RKO (cell line): ENCODE measurements around the gene UBAC2.
"Not testable (repeated sequence)": the region's sequence is repeated elsewhere in the genome, so short reads cannot be mapped to it uniquely, and the experiment has no call there.

Experiments used
- DNase-seq: peaks from one replicate; pipeline ENCODE4 v3.0.0-alpha.2; 2016; ENCODE audit warnings: low spot score

The UBAC2 gene

GRCh38 chr13:99185606-99186005 lies 15.0 kb upstream of the UBAC2 start:
- DNase-seq: no peak

GRCh38 chr13:99190147-99190985 lies 10.3 kb upstream of the UBAC2 start:
- no peak for DNase-seq

- no peak for DNase-seq
Measured at GRCh38 chr13:99191336-99191899, 9.2 kb upstream of the UBAC2 start.

GRCh38 chr13:99191900-99192399 lies 8.7 kb upstream of the UBAC2 start:
- no peak for DNase-seq

- DNase-seq: no peak
Measured at GRCh38 chr13:99192480-99192879, 8.2 kb upstream of the UBAC2 start.

GRCh38 chr13:99193152-99193551 lies 7.5 kb upstream of the UBAC2 start:
- DNase-seq: no peak

- DNase-seq: no peak
Measured at GRCh38 chr13:99196466-99197116, 4.1 kb upstream of the UBAC2 start.

- no peak for DNase-seq
Measured at GRCh38 chr13:99197117-99197651, 3.5 kb upstream of the UBAC2 start.

- peak; percentile 13 for DNase-seq
Measured at GRCh38 chr13:99199541-99200431, 868 bp upstream of the UBAC2 start.

- DNase-seq: no peak
Measured at GRCh38 chr13:99203601-99204579, 3.2 kb downstream of the UBAC2 start.

- no peak for DNase-seq
Measured at GRCh38 chr13:99205621-99206220, 5.1 kb downstream of the UBAC2 start.

- DNase-seq: no peak
Measured at GRCh38 chr13:99206226-99206625, 5.6 kb downstream of the UBAC2 start.

GRCh38 chr13:99206873-99207272 lies 6.2 kb downstream of the UBAC2 start:
- DNase-seq: no peak

GRCh38 chr13:99207511-99207910 lies 6.9 kb downstream of the UBAC2 start:
- DNase-seq: no peak

- DNase-seq: no peak
Measured at GRCh38 chr13:99208185-99208584, 7.5 kb downstream of the UBAC2 start.

GRCh38 chr13:99208845-99209527 lies 8.3 kb downstream of the UBAC2 start:
- DNase-seq: no peak

GRCh38 chr13:99210627-99211026 lies 10.0 kb downstream of the UBAC2 start:
- not testable (repeated sequence) for DNase-seq

- no peak for DNase-seq
Measured at GRCh38 chr13:99211421-99212035, 10.9 kb downstream of the UBAC2 start.

GRCh38 chr13:99214232-99214631 lies 13.6 kb downstream of the UBAC2 start:
- DNase-seq: no peak
